GM13976 (cell line): Measurements from ENCODE around the gene VTN.
"Not testable (repeated sequence)": the region's sequence is repeated elsewhere in the genome, so short reads cannot be mapped to it uniquely, and the experiment has no call there.

Experiments
- DNase-seq: peaks from one replicate; pipeline ENCODE4 v3.0.0; 2012; ENCODE audit warnings: low spot score
- CTCF ChIP-seq: IDR thresholded peaks from 2 replicates; pipeline ENCODE4 v1.5.1; 2012; ENCODE audit warnings: borderline replicate concordance, mild to moderate bottlenecking; ENCODE audit not compliant: insufficient read depth; ENCODE audit errors: extremely low read depth, missing control alignments, control extremely low read depth
- in situ Hi-C: fragments of 300-500 bp; cut with MboI; formaldehyde crosslinking; loops from one replicate; pipeline ENCODE4 v1.12.0; 2022; ENCODE audit warnings: low sequenced_read_pairs, mixed read lengths, inconsistent platforms; ENCODE audit not compliant: unreplicated experiment

VTN gene

GRCh38 chr17:28340374-28340773 is 29.7 kb downstream of the VTN start:
- in situ Hi-C loops: no loop called here
- TF ChIP-seq CTCF: no peak

GRCh38 chr17:28339431-28339830 is 30.7 kb downstream of the VTN start:
- TF ChIP-seq CTCF: no peak
- in situ Hi-C loops: no loop called here
- DNase-seq: no peak

More at GRCh38 chr17:28340374-28340773, 29.7 kb downstream of the VTN start:
- no peak for DNase-seq

- in situ Hi-C loops, DNase-seq: not testable (repeated sequence)
Measured at GRCh38 chr17:28338769-28339212, 31.3 kb downstream of the VTN start.

GRCh38 chr17:28338056-28338768 is 31.9 kb downstream of the VTN start:
- no peak for TF ChIP-seq CTCF
- in situ Hi-C loops: no loop called here
- no peak for DNase-seq

GRCh38 chr17:28335959-28336871 is 33.9 kb downstream of the VTN start:
- DNase-seq: no peak
- in situ Hi-C loops: no loop called here
- TF ChIP-seq CTCF: no peak

GRCh38 chr17:28335201-28335958 is 34.7 kb downstream of the VTN start, which contains the start of the genes IFT20 and TNFAIP1:
IFT20 (minus strand) TSS chr17:28335472; CDS start chr17:28331985, 3,487 bp downstream.
TNFAIP1 (plus strand) TSS chr17:28335761; CDS start chr17:28339522, 3,761 bp downstream.
- peak; percentile 98 for DNase-seq
- in situ Hi-C loops: no loop called here
- TF ChIP-seq CTCF: no peak
